A673 (cell line): ENCODE measurements around the gene RPGRIP1. TPM values are rescaled to one million over a fixed set of nuclear protein-coding genes. Genes with fewer than 3 reads are reported as not detected.
"Not testable (repeated sequence)": the region's sequence is repeated elsewhere in the genome, so short reads cannot be mapped to it uniquely, and the experiment has no call there.

Source experiments
- BruUV-seq: library from RNA; stranded (reverse); fragments of 400-500 nt; replicated peaks from 2 replicates; lab custom pipeline; 2021; lab: Mats Ljungman, UMichigan
- CTCF ChIA-PET: fragments of 300-600 bp; sonication (Branson Sonifier 250); formaldehyde crosslinking; loops from one replicate; lab custom pipeline; 2022; ENCODE audit warnings: antibody characterized with exemption; lab: Charles Lee
- POLR2A ChIA-PET: fragments of 300-600 bp; sonication (Branson Sonifier 250); formaldehyde crosslinking; loops from one replicate; lab custom pipeline; 2022; ENCODE audit warnings: antibody characterized with exemption; ENCODE audit not compliant: low non-redundant PET; lab: Charles Lee
- DNase-seq: peaks from one replicate; pipeline ENCODE4 v3.0.0-alpha.2; 2015; ENCODE audit warnings: low spot score
- H3K27ac ChIP-seq: fragments of 200-600 bp; sonication (generic); 2 replicates; pipeline ENCODE4 v1.5.1; 2016; ENCODE audit warnings: mixed run types, low read depth, mild to moderate bottlenecking, mixed read lengths, antibody characterized with exemption, low read length; ENCODE audit not compliant: poor library complexity, severe bottlenecking
- H3K27me3 ChIP-seq: fragments of 200-600 bp; sonication (generic); replicated peaks from 2 replicates; pipeline ENCODE4 v1.6.1; 2017; ENCODE audit warnings: mixed run types, low read depth, mild to moderate bottlenecking, mixed read lengths, antibody characterized with exemption, low read length; ENCODE audit not compliant: insufficient read depth, poor library complexity
- H3K36me3 ChIP-seq: fragments of 200-600 bp; sonication (generic); 2 replicates; pipeline ENCODE4 v1.6.1; 2016; ENCODE audit warnings: mixed run types, mild to moderate bottlenecking, mixed read lengths, antibody characterized with exemption, low read length; ENCODE audit not compliant: insufficient read depth, poor library complexity, severe bottlenecking
- H3K4me1 ChIP-seq: fragments of 200-600 bp; sonication (generic); 2 replicates; pipeline ENCODE4 v1.6.1; 2017; ENCODE audit warnings: mixed run types, mild to moderate bottlenecking, mixed read lengths, antibody characterized with exemption, low read length; ENCODE audit not compliant: insufficient read depth, poor library complexity, severe bottlenecking
- H3K4me3 ChIP-seq: fragments of 200-600 bp; sonication (generic); 2 replicates; pipeline ENCODE4 v1.5.1; 2016; ENCODE audit warnings: low read depth, mixed run types, mild to moderate bottlenecking, mixed read lengths, low read length; ENCODE audit not compliant: poor library complexity, severe bottlenecking
- H3K9me3 ChIP-seq: fragments of 200-600 bp; sonication (generic); 2 replicates; pipeline ENCODE4 v1.6.1; 2016; ENCODE audit warnings: mixed run types, low read depth, mild to moderate bottlenecking, mixed read lengths, antibody characterized with exemption, low read length; ENCODE audit not compliant: poor library complexity, severe bottlenecking
- EZH2 ChIP-seq: fragments of 200-600 bp; sonication (generic); IDR thresholded peaks from 2 replicates; pipeline ENCODE4 v1.6.1; 2017; ENCODE audit warnings: borderline replicate concordance, low read depth, mild to moderate bottlenecking, mixed read lengths, antibody characterized with exemption, low read length; ENCODE audit not compliant: poor library complexity, severe bottlenecking
- intact Hi-C: fragments of 100-400 bp; cut with micrococcal nuclease; formaldehyde crosslinking; loops from one replicate; pipeline ENCODE4 v1.10.0; 2022; ENCODE audit not compliant: unreplicated experiment
- total RNA-seq: library from RNA; stranded (reverse); gene quantifications from 2 replicates; pipeline ENCODE4 v1.2.3, GENCODE V29; 2021
- TF ChIP-seq, protein P1 (sequence below): fragments of 300-800, 200-600 bp; sonication (generic); conservative IDR thresholded peaks from 2 replicates; pipeline ENCODE4 v1.5.1; 2017; ENCODE audit warnings: low read depth, mild to moderate bottlenecking, antibody characterized with exemption, low read length, moderate library complexity, mixed read lengths

Gene RPGRIP1
- total RNA-seq, 1 experiment from 2014 or later, result 0.86 TPM

DNA sequence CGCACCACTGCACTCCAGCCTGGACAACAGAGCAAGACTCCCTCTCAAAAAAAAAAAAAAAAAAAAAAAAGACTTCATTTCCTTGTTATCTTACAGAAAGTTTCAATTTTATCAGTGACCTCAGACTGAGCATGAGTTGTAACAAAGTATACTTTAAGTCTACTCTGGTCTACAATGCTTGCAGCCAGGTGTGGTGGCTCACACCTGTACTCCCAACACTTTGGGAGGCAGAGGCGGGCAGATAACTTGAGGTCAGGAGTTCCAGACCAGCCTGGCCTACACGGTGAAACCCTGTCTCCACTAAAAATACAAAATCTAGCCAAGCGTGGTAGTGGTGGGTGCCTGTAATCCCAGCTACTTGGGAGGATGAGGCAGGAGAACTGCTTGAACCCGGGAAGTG, 28.7 kb upstream of the RPGRIP1 start:
- ChIA-PET POLR2A (no interaction called here), CTCF (no interaction called here)
- no peak for DNase-seq
- intact Hi-C loops, result no loop called here
- no TSS peak for BruUV-seq
- no peak for TF ChIP-seq EZH2
- TF ChIP-seq, protein P1, sequence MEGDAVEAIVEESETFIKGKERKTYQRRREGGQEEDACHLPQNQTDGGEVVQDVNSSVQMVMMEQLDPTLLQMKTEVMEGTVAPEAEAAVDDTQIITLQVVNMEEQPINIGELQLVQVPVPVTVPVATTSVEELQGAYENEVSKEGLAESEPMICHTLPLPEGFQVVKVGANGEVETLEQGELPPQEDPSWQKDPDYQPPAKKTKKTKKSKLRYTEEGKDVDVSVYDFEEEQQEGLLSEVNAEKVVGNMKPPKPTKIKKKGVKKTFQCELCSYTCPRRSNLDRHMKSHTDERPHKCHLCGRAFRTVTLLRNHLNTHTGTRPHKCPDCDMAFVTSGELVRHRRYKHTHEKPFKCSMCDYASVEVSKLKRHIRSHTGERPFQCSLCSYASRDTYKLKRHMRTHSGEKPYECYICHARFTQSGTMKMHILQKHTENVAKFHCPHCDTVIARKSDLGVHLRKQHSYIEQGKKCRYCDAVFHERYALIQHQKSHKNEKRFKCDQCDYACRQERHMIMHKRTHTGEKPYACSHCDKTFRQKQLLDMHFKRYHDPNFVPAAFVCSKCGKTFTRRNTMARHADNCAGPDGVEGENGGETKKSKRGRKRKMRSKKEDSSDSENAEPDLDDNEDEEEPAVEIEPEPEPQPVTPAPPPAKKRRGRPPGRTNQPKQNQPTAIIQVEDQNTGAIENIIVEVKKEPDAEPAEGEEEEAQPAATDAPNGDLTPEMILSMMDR, result no peak
- Histone ChIP-seq H3K27ac (no peak overlapping the region), H3K4me1 (peaks cover 20% of the 10 kb centered on the region), H3K36me3 (peaks cover 96% of the 10 kb centered on the region), H3K9me3 (no peaks in the 10 kb centered on the region), H3K4me3 (no peak overlapping the region), H3K27me3 (no peaks in the 10 kb centered on the region)

DNA sequence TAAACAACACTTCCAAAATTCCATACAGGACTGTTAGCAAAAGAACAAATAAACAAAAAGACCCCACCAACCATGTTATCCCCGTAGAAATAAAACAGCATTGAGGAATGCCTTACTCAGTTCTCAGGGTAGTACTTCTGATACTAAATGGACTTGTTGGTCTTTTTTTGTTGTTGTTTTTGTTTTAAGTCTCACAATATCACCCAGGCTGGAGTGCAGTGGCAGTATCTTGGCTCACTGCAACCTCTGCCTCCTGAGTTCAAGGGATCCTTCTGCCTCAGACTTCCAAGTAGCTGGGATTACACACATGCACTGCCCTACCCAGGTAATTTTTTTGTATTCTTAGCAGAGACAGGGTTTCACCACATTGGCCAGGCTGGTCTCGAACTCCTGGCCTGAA, 27.7 kb upstream of the RPGRIP1 start:
- Histone ChIP-seq H3K4me3 (no peak overlapping the region), H3K36me3 (peaks cover 96% of the 10 kb centered on the region), H3K27ac (no peak overlapping the region), H3K4me1 (peaks cover 14% of the 10 kb centered on the region), H3K9me3 (no peaks in the 10 kb centered on the region), H3K27me3 (no peaks in the 10 kb centered on the region)
- TF ChIP-seq, protein P1, result no peak
- CTCF ChIA-PET, result no interaction called here
- intact Hi-C loops, result no loop called here
- no TSS peak for BruUV-seq
- DNase-seq, result no peak
- POLR2A ChIA-PET, result no interaction called here

- H3K4me1 ChIP-seq, result peaks cover 35% of the 10 kb centered on the region
- BruUV-seq, result no TSS peak
- intact Hi-C loops, result no loop called here
- H3K36me3 ChIP-seq, result peaks cover 98% of the 10 kb centered on the region
- H3K27ac ChIP-seq, result no peak overlapping the region
- no peak overlapping the region for H3K4me3 ChIP-seq
- POLR2A ChIA-PET, result interaction anchor here (0.7 kb wide), 1 partner anchor 10 kb away, joined by 3 read pairs; no protein-coding TSS in a partner anchor
- TF ChIP-seq EZH2, result no peak
- TF ChIP-seq, protein P1, result no peak
- no peak for DNase-seq
- no peaks in the 10 kb centered on the region for H3K27me3 ChIP-seq
- H3K9me3 ChIP-seq, result no peaks in the 10 kb centered on the region
- CTCF ChIA-PET, result no interaction called here
These were observed 24.3 kb upstream of the RPGRIP1 start for GRCh38 chr14:21255385-21256101.

DNA sequence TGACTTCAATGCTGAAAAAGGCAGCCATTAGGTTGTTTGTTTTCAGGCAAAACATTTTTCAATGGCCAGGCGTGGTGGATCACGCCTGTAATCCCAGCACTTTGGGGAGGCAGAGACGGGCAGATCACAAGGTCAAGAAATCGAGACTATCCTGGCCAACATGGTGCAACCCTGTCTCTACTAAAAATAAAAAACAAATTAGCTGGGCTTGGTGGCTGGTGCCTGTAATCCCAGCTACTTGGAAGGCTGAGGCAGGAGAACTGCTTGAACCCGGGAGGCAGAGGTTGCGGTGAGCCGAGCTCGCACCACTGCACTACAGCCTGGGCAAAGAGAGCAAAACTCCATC, 23.8 kb upstream of the RPGRIP1 start:
- CTCF ChIA-PET, H3K9me3 ChIP-seq, H3K27ac ChIP-seq, H3K4me3 ChIP-seq, BruUV-seq, intact Hi-C loops, POLR2A ChIA-PET, DNase-seq, H3K27me3 ChIP-seq: not testable (repeated sequence)
- Histone ChIP-seq H3K4me1 (peaks cover 35% of the 10 kb centered on the region), H3K36me3 (peaks cover 97% of the 10 kb centered on the region)
